Embryonic facial prominence (tissue), 1 donor: Measurements from ENCODE around the gene ASB11.

ENCODE experiments used
- DNase-seq: peaks from one replicate; pipeline ENCODE4 v3.0.0-alpha.2; 2016; ENCODE audit errors: extremely low spot score

The ASB11 gene, protein sequence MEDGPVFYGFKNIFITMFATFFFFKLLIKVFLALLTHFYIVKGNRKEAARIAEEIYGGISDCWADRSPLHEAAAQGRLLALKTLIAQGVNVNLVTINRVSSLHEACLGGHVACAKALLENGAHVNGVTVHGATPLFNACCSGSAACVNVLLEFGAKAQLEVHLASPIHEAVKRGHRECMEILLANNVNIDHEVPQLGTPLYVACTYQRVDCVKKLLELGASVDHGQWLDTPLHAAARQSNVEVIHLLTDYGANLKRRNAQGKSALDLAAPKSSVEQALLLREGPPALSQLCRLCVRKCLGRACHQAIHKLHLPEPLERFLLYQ

DNA sequence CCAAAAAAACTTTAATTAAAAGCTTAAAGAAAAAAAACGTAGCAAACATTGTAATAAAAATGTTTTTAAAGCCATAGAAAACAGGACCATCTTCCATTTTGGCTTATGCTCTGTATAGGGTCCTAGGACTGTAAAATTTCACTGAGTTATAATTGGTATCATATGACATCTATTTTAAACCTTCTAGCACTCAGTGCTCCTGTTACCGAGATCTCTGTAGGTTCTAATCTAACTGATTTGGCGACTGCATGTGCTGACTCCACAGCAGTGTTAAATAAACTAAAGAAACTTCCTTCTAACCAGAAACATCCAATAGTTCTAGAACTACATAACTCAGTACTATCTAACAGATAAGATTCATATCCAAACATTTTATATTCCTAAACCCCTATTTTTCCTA, at the start of gene ASB11:
Gene ASB11 (minus strand): TSS at position 132 of the 400 bp plus-strand sequence. CDS start 35 bp downstream, at position 97.
- DNase-seq = no peak

DNA sequence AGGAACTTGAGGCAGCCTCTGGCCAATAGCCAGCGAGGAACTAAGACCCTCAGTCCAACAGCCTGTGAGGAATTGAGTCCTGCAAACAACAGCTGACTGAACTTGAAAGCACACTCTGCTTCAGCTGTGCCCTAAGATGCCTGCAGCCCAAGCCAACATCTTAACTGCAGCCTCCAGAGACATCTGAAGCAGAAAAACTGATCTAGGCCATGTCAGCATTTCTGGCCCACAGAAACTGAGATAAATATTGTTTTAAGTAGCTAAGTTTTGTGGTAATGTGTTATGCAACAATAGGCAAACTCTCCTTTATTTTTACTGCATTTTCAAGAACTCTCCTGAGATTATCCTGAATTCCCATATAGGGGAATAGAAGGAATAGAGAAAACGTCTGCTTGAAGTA, 44.3 kb upstream of the ASB11 start:
- no peak for DNase-seq

DNA sequence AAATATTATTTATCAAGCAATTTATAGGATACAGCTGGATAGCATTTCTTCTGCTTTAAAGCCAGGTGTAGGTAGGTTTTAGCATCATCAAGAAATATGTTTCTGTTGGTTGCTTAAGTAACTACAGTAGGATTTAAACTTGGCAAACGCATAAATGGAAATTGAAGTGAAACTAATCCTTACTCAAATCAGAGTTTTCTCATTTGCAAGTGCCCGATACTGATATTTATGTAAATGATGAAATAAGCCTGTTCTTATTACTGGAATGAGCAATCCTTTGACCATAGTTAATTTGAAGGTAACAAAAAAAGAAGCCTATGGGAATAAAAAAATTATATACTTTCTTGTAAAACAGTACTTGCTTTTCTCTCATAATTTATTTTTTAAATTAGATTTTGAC, 43.1 kb upstream of the ASB11 start:
- no peak for DNase-seq

DNA sequence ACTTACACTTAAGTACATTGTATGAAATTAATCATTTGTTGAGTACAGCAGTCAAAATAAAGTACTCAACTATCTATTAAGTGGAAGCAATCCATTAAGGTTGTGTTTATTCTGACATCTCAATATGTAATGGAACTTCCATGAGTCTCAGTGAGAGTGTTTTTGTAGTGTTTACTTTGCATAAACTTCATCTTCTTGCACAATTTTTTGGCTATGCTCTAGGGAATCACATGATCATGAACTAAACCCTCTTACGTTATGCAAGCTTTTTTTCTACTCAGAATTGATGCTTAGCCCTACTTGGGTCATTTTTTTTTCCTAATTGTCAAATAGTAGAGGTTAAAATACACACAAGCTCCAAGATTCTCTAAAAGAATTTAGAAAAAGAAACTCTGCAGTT, 41.0 kb upstream of the ASB11 start:
- no peak for DNase-seq

DNA sequence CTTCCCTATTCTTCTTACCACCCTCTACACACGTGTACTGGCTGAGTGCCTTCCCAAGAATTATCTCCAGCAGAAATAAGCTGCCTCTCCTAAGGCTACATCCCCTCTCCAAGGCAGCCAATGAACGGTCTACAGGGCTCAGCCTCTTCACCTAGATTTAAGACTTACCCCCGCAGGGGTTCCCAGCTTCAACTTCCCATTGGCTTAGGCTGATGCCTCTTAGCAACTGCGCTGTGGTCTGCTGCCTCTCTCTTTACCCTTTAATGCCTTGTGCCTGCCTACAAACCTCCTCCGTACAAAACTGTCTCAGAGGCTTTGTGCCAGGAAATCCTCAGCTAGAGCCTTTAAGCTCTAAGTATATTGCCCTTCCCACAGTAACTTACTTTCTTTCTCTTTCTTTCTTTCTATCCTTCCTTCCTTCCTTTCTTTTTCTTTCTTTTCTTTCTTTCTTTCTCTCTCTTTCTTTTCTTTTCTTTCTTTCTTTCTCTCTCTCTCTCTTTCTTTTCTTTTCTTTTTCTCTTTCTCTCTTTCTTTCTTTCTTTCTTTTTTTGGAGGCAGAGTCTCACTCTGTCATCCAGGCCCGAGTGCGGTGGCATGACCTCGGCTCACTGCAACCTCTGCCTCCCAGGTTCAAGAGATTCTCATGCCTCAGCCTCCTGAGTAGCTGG, 35.0 kb upstream of the ASB11 start:
- no peak for DNase-seq

DNA sequence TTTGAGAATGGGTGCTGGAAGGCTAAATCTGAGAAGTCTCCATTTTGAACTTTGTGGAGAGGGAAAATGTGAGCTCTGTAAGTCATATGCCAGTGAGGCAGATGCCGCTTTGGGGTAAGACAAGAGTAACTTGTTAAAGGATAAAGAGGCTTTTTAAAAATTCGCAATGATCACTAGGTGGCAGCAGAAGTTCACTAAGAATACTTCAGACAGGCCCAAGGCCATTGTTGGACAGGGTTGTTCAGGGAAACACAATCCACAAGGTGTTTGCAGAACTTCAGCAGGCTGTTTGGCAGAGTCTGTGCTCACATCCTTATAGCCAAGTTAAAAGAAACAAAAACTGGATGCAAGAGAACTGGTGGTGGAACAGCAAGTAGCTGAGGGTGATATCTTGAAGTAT, 33.6 kb upstream of the ASB11 start:
- DNase-seq = peak; percentile 19

DNA sequence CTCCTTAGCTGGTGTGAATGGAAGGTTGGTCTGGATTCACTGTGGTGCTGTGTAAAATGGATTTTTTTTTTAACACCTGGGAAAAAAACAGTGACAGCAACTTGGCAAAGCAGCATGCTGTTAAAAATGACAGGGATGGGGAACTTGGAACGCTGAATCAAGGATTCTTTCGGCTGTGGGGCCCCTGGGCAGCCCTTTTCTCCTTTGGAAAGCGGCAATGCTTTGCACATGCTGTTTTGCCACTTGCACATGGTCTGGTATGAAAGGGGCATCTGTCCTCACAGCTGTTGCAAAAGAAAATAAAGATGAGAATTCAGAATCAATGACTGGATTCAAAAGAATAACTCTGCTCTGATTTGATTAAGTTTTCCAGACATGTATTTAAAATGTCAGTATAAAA, 30.5 kb upstream of the ASB11 start:
- no peak for DNase-seq

DNA sequence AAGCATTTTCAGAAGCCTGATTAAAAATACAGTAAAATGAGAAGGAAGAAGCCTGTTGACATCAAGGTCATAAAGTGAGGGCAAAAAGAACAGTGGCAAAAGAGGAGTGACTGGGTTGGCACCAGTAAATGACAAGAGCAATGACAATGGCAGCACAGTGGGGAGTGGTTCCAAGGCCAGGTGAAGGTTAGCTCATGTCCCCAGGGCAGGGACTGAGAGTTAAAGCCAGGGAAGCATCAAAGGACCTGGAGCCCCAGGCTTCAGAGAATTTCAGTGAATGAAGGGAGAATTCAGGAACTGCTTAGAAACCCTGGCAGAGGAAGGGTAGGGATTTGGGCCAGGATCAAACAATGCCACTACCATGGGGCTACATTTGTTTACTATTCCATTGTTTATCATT, 28.7 kb upstream of the ASB11 start:
- DNase-seq = no peak

DNA sequence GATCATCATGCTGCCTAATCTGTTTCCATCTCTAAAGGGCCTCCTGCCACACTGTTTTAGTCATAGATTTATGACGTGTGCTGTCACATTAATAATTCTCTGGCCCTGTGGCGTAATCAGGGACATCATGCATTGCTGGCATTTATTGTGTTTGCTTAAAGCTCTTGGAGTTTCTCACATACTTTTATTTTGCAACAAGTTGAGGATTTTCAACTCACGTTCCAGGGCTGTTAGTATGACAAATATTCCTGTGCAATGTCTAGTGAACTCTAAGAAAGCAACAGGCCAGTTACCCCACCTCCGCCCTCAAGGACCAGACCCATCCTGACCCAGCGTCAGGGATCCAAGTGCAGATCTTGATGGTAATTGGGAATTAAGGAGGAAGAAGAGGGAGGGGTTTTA, 27.6 kb upstream of the ASB11 start:
- no peak for DNase-seq

DNA sequence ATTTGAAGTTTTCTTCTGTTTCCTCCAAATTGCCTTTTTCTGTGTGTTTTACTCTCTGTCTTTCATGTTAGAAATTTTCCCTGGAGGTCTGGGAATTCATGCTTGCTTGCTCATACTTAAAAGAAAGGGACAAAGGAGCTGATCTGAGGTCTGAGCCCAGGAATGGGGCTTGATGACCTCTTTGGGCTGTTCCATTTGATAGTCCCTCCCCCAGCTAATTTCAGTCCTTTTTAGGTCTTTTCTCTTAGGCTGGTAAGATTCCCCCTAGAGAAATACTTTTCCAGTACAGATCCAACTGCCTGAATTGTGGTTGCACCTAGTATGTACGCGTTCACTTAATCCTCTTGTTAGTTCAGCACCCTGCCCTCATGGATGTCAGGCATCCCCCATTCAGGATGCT, 25.4 kb upstream of the ASB11 start:
- no peak for DNase-seq

DNA sequence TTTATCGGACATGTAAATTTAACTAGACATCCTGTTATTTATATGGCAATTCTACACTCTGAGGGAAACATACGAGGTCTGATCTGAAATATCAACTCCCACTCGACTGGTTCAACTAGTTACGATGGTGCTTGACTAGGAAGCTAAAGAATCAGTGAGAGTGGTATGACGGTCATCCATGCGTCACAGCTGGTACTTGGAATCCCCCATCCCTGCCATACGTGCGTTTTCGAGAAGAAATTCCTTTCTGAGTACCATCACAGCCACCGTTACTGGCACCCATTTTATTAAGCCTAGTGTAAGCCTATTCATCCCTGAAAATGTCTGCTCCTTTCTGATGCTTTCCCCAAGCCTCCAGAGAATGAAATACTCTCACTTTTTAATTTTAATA, 20.6 kb upstream of the ASB11 start:
- peak; percentile 57 for DNase-seq

DNA sequence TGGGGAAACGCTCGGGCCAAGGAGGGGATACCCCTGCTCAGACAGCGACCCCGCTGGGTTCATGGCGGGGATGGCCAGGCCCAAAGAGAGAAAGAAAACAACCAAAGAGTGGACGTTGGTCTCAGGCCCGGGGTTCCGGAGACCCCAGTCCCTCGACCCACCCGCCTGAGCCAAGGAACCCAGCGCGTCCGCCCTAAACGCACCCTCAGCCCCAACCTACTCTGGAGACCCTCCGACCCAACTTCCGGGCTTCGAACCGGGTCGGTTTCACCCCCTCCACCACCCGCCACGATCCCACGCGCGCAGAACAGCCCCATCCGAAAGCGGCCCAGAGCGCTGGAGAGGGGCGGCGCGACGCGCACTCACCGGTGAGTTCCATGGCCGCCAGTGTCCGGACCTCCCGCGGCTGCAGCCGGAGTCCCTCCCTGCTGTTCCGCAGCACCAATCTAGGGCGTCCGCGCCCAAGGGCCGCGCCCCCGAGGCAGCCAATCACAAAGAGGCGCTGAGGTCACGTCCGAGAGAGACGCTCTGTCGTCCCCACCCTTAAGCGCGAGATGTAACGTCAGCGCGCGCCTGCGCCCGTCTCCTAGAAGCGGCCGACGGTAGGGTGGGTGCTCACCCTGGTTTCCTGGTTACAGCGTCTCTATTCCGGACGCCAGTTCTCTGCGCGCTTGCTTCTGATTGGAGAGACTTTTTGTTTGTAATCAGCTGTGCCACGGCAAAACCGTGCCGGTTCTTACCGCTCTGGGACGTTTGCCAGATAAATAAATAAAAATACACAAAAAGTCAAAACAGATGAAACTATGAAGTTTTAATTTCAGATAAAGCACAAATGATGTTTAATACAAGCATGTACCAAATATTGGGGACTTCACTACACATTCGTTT, 19.9 kb upstream of the ASB11 start, which contains the start of gene PIGA:
Gene PIGA (minus strand): TSS at position 389 of the 888 bp plus-strand sequence. CDS start 3,593 bp downstream, outside the sequence.
- peak; percentile 90 for DNase-seq

DNA sequence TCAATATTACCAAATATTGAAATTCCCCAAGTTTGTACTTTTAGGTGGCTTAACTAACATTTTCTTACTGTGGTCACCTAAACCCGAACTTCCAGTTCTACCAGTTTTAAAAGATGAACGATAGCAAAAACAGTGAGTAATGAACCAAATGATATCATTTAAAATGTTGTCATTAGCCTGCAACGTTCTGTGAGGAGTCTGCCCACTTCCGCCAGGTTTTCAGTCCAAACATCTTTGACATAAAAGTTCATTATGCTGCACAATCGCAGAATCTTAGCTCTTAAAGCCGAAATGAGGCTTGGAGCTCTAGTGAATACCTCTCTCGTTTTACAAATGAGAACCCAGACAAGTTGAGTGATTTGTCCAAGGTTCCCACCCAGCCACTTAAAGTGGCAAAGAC, 19.1 kb upstream of the ASB11 start:
- DNase-seq = no peak

DNA sequence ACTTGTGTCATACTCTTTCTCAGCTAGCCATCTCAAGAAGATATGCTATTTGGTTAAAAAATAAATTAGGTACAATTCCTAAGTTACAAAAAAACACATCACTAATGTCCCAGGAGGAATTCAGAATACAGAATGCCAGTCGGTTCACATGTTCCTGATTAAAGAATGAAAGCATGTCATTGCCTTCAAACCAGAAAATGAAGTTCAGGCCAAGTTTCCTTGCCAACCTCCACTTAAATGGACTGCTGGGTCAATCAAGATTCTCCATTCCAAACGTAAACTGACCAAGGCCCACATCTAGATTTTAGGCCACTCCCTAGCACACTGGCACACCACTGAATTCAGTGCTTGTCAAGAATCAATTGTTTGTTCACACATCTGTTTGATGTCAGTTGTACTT, 13.4 kb upstream of the ASB11 start:
- no peak for DNase-seq

DNA sequence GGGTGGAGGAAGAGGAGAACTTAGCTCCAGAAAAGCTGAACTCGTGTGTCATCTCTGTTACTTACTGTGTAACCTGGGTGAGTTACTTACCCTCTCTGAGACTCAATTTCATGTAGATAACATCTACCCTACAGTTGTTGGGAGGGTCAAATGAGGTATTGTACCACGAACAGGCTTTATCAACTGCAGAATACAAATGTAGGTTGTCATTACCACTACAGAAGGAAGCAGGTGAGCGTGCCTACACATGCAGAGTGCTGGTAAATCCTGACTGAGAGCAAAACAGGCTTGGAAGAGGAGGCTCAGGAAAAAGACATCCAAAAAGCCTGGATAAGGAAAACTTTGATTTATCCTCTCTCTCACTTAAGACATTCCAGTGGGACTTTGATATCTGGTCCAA, 12.7 kb upstream of the ASB11 start:
- no peak for DNase-seq

DNA sequence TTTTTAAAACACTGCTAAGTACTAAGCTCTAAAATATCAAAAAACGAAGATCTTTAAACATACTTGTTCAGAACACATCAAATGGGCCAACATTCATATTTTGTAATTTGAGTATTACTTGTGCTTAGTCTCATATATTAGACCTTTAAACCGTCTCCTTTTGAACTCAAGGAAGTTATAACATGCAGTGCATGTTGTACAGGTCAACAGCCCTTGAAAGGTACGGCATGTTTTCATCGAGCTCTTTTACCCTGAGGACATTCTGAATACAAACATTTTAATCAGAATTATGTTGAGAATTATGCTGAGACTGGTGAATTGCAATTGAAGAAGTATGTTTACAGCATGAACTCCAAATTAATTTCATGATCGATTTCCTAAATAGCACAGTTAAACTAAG, 7.0 kb upstream of the ASB11 start:
- DNase-seq = no peak

DNA sequence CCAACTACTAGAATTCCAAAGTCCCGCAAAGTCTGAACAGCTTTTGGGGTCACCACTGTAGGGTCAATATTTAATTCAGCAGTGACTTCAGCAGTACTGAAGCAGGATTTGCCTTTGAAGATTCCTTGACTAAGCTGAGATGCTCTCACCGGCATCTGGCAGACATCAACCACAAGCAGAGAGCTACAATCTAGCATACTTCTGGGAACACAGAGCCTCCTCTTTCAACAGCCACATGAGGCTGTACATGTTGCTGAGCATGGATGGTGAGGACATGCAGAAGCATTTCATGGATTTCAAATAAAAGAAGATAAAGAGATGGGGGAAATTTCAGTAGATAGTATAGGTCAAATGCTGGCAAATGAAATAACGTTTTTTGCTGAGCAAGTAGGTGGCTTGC, 6.6 kb upstream of the ASB11 start:
- no peak for DNase-seq

DNA sequence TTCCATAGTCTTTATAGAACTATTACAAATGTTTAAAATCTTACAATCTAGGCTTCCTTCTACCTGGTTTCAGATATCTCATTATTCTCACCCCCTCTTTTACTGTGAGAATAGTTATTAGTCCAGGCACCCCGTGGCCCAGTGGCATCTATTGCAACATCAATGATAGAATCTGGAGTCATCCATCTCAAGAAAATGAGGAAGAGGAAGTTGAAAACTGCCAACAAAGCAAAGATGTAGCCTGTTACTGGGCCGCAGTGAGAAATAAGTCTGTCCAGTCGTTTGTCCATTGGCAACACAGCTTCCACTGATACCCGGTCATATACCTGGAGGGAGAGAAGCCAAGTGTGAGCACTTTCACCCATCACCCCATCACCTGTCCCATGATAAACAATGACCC, 6.0 kb upstream of the ASB11 start:
- no peak for DNase-seq

DNA sequence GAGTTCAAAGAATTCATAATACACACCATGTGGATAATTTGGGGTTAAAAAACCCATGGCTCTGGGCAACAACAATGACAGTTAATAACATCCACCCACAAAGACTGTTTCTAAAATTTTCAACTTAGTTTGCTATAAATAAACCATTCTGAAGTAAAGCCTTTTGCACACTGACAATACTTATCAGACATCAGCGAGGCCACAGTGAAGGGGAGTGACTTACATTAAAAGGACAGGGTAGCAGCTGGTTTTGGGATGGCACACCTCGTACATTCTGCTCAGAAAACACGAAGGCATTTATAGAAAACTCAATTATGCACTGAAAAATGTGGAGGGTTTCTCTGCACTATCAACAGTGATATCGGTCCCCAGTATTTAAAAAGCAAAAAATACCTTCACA, 4.9 kb upstream of the ASB11 start:
- DNase-seq = no peak

DNA sequence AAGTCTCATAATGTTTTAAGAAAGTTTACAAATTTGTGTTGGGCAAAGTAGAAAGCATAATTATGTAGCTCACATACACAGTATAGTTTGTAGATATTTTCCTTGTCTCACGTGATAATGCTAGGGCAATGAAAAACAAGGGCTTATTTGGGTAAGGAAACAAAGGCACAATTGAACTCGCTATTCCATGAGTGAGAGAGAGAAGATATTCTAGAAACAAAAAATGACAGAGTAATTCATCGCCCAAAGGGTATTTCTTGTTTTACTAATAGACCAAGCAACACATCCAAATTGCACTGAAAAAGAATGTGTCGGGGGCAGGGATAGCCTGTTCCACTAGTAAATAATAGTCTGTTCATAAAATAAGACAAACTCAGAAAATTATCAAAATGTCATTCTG, 3.6 kb upstream of the ASB11 start:
- no peak for DNase-seq

DNA sequence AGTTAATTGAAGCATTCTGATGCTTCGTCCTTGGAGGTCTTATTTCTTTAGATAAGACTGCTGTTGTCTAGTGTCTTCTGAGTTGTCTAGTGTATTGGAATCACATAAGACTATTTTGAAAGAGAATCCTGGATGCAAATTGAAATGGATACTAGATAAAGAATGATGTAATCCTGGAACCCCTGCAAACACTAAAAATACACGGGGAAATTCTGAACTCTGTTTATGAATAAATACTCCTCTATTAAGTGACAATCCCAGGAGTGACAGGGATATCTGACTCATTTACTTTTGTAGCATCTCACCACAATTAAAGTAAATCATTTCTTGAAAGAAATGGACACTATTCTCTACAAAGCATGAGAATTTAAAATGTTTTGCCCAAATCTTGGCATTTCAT, 968 bp downstream of the ASB11 start:
- DNase-seq = no peak

DNA sequence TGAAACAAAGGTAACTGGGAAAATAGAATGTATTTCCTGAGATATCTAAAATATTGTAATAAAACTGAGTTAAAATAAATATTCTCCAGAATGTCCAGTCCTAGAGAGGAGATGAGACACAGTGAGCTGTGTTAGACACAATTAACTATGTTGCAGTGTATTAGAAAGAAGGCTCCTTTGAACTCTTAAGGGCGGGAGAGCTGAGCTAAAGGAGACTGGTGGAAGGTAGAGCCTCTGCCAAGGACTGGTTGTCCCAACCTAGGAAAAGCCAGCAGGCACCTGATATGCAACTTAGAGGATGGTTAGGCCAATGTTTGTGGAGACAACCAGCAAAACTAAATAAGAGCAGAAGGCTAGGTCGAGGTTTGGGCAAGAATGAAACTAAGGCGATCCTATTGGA, 4.3 kb downstream of the ASB11 start:
- DNase-seq = no peak

DNA sequence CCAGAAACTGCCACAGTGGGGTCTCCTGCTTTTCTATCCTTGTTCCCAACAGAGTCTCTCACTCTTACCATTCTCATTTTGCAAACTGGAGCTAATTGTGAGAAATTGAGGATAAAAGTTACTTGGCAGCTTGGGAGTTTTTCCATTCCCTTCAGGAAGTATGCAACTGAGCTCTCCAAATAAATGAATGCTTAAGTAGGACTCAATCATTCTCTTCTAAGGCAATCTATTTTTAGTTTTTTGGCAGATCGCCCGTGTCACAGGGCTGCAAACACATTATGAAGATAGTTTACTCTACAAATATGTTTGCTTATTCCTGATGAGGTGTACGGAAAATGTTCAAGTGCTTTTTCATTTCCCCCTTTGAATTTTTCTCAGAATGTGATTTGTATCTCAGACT, 5.3 kb downstream of the ASB11 start:
- peak; percentile 27 for DNase-seq
